Hematopoietic multipotent progenitor cell treated with erythropoietin and hydrocortisone succinate and interleukin-3 and kit ligand, for 17 days (in vitro differentiated cells): ENCODE results near the gene SCTR.
A peak's percentile ranks its signal among the peaks of the same experiment; 100 is the strongest.

Experiments
- DNase-seq: peaks from one replicate; pipeline ENCODE4 v3.0.0-alpha.2; 2015; ENCODE audit warnings: low spot score

The SCTR gene

GRCh38 chr2:119523952-119524694 lies at the start of gene SCTR:
SCTR (minus strand) TSS chr2:119524483; CDS start chr2:119524226, 257 bp downstream.
- no peak for DNase-seq

DNA sequence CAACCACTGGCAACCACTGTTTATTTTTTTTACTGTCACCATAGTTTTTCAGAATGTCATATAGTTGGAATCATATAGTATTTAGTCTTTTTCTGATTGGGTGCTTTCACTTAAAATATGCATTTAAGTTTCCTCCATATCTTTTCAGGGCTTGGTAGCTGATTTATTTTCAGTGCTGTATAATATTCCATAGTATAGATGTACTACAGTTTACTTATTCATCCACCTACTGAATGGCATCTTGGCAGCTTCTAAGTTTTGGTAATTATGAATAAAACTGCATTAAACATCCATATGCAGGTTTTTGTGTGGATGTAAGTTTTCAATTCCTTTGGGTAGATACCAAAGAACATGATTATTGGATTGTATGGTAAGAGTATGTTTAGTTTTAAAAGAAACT lies 43.0 kb upstream of the SCTR start:
- DNase-seq = no peak

- DNase-seq = no peak
Observed at GRCh38 chr2:119565481-119565880, 41.2 kb upstream of the SCTR start.

DNA sequence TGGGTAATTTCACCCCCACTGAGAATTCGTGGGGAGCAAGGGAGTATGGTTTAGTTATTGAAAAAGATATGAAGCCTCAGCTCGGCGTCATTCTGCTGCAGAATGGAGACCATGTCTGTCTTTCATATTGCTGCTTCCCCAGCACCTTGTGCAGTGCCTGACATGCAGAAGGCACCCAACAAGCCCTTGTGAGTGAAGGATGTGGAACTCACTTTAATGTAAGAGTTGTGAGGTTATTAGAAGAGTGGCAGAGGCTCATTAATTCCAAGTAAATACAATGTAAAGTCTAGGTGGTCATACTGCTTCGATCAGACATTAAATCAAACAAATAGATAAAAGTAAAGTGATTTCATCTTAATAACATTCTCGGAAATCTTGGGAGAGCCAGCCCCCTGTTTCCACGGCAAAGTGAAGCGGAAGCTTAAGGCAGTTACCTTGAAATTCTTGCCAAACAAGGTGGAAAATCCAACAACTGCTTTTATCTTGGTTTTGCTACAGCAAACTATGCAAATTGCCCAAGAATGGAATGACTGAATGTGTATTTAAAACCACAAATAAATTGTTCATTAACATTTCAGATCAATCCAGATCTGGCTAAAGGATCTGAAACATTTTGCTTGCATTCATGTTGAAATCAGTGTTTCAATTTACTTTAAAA lies 29.5 kb upstream of the SCTR start:
- DNase-seq = no peak

DNA sequence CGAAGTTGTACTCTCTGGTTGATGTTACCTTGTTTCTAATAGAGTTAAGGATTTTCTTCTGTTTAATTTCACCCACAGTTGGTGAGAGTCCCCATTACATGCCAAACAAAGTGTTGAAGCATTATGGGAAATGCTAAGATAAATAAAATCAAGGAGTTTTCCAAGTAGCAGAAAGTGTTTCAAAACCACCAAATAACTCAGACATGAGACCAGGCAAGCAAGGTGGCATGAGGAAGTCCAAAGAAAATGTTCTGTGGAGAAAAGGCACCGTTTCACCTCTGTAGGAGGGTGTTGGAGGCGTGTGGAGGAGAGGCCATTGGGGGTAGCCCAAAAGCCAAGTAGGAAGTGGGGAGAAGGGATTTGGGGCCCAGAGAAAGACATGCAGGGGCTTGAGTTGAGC lies 28.6 kb upstream of the SCTR start:
- DNase-seq = no peak

DNA sequence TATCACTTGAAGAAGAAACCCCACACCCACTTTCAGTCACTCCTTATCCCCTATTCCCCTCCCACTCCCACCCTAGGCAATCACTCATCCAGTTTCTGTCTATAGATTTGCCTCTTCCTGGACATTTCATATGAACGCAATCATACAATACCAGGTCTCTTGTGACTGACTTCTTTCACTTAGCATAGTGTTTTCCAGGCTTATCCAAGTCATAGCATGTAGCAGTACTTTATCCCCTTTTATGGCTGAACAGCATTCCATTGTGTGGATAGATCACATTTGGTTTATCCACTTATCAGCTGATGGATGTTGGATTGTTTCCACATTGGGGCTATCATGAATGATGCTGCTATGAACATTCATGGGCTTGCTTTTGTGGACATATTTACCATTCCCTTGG lies 26.6 kb upstream of the SCTR start:
- no peak for DNase-seq

DNA sequence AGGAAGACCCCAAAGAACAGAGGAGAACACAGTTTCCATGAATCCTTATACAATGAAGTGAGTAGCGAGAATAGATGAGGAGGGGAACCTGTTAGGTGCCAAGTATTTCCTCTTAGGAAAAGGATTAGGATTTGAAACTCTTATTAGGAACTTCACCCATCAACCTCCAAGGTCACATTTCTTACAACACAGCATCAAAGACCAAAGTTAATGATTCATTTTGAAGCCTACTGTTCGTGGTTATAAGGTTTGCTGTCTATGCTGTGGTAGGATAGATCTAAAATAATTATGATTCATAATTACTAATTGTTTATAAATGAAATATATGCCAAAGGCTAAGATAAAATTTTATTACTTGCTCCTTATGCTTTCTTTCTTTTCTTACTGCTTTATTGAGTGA lies 26.1 kb upstream of the SCTR start:
- DNase-seq = no peak

- DNase-seq = no peak
Observed at GRCh38 chr2:119549241-119549640, 25.0 kb upstream of the SCTR start.

DNA sequence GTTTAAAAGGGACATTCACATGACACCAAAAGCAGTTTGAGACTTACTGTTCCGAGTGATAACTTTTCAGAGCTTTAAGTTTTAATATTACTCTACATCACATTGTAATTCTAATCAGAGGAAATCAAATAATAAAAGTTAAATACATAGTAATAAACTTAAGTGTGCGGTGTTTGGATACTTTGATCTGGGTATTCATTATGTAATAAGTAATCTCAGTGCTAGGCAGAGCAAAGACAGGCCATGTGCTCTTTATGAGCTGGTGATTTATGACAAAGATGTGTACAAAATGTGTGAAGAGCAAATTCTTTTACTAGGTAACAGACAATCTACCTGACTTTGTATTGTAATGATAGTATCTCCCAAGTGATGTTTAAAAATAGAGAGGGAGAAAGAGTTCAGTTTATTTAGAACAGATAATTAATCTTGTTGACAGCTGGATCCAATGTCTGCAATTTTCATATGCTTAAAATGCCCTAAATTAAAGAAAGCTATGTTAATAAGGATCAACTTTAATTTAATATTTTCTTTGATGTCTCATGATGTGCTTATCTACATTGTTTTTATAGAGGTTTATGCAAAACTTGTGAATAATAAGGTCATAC lies 24.3 kb upstream of the SCTR start:
- DNase-seq = no peak

DNA sequence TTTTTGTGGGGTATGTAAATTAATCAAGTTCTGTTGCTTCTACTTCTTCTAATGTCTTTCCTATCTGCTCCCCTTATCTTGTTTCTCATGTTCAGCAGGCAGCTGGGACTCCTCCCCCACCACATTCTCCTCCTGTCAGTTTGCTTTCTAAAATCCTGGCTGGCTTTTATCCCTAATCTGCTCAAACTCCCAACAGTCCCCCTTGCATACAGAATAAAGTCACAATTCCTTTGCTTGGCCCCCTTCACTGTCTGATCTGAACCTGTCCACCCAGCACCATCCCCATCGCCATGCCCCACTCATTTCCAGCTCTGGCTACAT lies 22.1 kb upstream of the SCTR start:
- no peak for DNase-seq

GRCh38 chr2:119545754-119546446 lies 21.6 kb upstream of the SCTR start:
- DNase-seq = no peak

- no peak for DNase-seq
Observed at GRCh38 chr2:119544939-119545475, 20.7 kb upstream of the SCTR start.

- DNase-seq = peak; percentile 13
Observed at GRCh38 chr2:119544075-119544938, 20.0 kb upstream of the SCTR start, which contains the start of gene CFAP221. CFAP221 (plus strand) TSS chr2:119544449; CDS start chr2:119546132, 1,683 bp downstream.

GRCh38 chr2:119541476-119541875 lies 17.2 kb upstream of the SCTR start:
- DNase-seq = no peak

DNA sequence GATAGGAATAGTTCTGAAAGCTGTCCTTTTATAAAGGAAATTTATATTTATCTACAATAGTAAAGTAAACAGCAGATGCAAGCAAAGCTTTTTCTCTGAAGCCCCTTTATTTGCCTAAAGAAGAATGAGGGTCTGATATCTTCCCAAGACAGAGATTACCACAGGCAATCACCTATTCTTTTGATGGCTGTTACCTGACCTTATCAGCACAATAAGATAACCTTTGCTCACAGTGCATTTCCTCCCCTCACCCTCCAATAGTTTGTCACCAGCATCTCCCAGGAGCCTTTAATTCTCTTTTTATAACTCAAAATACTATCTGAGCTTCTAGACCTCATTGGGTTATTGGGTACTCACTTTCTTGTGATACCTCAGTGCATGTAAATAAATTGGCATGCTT lies 13.5 kb upstream of the SCTR start:
- DNase-seq = no peak

DNA sequence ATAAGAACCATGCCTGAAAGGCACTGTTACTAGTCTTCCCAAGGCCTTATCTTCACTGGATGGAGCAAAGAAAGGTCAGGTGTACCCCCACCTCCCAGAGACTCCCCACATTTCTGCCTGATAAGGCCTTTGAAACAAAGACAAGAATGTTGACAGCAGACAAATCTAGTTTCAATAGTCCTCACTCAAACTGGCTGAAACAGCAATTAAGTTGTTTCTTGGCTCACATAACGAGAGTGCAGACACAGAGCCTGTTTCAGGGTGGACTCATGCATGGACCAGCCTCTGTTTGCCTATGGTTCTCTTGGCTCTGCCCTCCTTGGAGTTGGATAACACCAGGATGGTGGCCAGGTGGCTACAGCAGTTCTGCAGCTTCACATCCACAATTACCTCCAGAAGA lies 12.4 kb upstream of the SCTR start:
- DNase-seq = no peak

DNA sequence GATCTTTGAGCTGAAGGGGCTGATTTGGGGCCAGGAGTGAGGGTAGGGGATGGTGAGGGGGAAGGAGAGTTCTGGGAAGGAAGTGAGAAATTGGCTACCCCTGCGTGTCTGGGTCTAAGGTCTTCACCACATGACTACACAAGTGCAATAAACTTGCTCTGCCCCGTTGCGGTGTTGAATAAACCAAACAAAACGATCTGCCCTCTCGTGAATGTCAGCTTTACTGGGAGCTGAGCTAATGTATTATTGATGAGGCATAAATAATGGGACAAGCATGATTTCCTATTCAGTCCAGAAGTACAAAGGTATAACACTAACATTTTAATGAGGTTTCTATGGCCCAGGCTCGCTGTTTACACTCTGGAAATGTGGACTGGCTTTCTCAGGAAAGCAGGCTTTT lies 11.9 kb upstream of the SCTR start:
- no peak for DNase-seq

GRCh38 chr2:119533560-119533959 lies 9.3 kb upstream of the SCTR start:
- DNase-seq = no peak

DNA sequence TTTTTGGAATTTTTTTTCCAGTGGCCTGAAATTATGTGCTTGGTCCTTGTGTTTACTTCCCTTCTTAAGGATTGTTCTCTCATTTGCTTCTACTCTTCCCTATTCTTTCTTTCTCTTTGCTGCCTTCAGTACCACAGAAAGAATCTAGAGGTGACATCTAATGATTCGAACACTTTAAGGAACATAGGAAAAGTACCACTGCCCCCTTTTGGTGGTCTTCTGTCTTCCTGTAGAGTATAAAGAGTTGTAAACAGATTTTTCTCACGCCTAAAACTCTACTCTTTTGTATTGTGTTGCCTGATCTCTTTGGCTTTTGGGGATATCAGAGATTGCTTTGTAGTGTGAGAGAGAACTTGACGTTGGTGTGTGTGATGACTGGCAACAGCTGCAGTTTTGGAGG lies 7.0 kb upstream of the SCTR start:
- no peak for DNase-seq

DNA sequence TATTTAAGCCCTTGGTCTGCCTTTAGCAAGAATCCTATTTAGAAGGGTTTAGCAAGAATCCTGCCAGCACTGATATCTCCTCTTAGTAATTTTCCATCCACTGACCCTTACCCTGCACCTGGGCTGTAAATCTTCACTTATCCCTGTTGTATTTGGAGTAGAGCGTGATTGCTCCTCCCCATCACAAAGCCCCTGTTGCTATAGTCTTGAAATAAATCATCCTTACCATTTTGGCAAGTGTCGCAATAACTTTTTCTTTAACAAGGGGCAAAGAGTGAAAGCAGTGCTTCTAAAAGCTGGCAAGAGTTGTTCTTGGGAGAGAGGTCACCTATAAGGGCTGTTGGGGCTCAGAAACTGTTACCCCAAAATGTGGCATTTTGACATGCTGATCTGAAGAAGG lies 3.7 kb upstream of the SCTR start:
- no peak for DNase-seq

- DNase-seq = no peak
Observed at GRCh38 chr2:119525614-119526013, 1.3 kb upstream of the SCTR start.
